DOHH2 (cell line): ENCODE data around the gene OSBPL8.

ENCODE experiments used
- EZH2phosphoT487 ChIP-seq: fragments of 200-600 bp; sonication (generic); IDR thresholded peaks from 2 replicates; pipeline ENCODE4 v1.6.1; 2017; ENCODE audit warnings: borderline replicate concordance, mild to moderate bottlenecking, antibody characterized with exemption, low read length, moderate library complexity, mixed read lengths
- TF ChIP-seq, protein P1 (sequence below): fragments of 200-600 bp; sonication (generic); IDR thresholded peaks from one replicate; pipeline ENCODE4 v1.5.1; 2014; ENCODE audit warnings: antibody characterized with exemption, mild to moderate bottlenecking, low read depth, low read length; ENCODE audit not compliant: poor library complexity, severe bottlenecking

GRCh38 chr12:76537923-76538322 lies 21.6 kb downstream of the OSBPL8 start:
- TF ChIP-seq, protein P1, sequence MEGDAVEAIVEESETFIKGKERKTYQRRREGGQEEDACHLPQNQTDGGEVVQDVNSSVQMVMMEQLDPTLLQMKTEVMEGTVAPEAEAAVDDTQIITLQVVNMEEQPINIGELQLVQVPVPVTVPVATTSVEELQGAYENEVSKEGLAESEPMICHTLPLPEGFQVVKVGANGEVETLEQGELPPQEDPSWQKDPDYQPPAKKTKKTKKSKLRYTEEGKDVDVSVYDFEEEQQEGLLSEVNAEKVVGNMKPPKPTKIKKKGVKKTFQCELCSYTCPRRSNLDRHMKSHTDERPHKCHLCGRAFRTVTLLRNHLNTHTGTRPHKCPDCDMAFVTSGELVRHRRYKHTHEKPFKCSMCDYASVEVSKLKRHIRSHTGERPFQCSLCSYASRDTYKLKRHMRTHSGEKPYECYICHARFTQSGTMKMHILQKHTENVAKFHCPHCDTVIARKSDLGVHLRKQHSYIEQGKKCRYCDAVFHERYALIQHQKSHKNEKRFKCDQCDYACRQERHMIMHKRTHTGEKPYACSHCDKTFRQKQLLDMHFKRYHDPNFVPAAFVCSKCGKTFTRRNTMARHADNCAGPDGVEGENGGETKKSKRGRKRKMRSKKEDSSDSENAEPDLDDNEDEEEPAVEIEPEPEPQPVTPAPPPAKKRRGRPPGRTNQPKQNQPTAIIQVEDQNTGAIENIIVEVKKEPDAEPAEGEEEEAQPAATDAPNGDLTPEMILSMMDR, result no peak
- no peak for TF ChIP-seq EZH2phosphoT487
